Stimulated activated CD8-positive, alpha-beta memory T cell treated with anti-CD3 and anti-CD28 coated beads, Interleukin-7, amount 100 ng/mL, for 1 hour (primary cell): Measurements from ENCODE around the gene GTF2F2.

Source experiments
- DNase-seq, 2 donors: peaks; one replicate each; pipeline ENCODE4 v3.0.0-alpha.2; 2020; ENCODE audit warnings: low read depth in 2 of 2

The GTF2F2 gene, protein sequence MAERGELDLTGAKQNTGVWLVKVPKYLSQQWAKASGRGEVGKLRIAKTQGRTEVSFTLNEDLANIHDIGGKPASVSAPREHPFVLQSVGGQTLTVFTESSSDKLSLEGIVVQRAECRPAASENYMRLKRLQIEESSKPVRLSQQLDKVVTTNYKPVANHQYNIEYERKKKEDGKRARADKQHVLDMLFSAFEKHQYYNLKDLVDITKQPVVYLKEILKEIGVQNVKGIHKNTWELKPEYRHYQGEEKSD

DNA sequence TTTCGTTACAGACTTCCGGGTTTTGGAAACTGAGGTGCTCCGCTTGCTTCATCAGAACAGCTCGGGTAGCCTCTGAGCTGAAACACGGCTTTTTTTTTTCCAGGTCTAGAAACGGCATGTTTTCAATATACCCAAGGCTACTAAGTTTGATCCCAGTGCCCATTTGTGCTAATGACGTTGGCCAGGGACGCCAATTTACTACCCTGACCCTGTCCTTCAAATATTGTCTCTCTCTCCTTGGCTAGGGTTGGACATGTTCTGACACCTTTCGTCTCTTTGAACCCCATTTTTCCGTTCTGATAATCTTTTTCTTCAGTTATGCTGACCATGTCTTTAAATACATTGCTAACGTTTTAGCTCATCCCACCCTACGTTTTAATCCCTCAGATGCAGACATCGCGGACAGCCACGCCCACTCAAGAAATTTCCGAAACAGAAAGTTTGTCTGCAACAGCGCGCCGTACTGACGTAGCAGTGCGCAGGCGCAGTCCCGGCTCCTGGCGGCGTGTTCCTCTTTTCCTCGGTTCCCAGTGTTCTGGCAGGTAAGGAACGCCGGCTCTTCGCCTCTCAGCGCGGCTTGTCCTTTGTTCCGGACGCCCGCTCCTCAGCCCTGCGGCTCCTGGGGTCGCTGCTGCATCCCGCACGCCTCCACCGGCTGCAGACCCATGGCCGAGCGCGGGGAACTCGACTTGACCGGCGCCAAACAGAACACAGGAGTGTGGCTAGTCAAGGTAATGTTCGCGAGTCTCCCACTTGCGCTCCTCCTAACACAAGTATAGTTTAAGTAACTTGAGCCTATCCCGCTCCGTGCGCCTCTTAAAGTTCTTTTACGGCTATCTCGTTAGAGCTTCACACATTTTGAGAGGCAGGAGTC, at the start of gene GTF2F2:
Gene GTF2F2 (plus strand): TSS at position 520 of the 874 bp plus-strand sequence. CDS start 146 bp downstream, at position 666.
- peak; percentile 76 to 85 for DNase-seq

DNA sequence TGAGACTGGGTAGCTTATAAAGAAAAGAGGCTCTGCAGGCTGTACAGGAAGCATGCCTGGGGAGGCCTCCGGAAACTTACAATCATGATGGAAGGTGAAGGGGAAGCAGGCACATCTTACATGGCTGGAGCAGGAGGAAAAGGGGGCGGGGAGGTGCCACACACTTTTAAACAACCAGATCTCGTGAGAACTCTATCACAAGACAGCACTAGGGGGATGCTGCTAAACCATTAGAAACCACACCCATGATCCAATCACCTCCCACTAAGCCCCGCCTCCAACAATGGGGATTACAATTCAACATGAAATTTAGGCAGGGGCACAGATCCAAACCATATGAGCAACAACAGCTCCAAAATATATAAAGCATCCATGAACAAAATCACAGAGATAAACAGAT, 46.5 kb upstream of the GTF2F2 start:
- DNase-seq = no peak

DNA sequence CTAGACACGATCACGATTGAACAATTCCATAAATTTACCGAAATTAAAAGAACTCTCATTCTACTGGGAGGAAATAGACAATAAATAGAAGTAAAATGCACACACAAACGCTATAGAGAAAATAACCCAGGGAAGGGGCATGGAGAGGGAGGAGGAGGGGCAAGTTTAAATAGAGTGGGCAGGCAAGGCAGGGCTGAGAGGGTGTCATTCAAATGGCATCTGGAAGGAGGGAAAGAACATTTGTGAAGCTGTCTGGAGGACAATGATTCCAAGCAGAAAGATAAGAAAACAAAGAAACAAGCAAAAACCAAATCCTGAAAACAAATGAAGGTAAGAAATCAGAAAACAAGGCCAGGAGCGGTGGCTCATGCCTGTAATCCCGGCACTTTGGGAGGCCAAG, 45.6 kb upstream of the GTF2F2 start:
- no peak for DNase-seq

DNA sequence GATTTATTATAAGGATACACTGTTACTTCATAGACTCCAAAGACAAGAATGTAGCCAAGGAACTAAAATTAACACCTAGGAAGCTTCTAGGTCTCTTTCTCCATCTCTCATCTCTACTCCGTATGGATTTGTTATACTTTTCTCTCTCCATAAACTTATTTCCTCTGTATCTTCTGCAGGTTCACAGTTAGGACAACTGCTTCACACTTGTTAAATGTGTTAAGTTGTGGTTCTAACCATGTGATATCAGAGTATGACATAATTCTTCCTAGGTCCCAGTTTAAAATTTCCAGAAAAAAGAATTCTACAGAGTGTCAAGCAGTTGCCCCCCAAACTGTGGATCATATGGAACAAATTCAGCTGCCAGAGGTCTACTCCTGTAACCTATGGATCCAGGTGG, 42.3 kb upstream of the GTF2F2 start:
- DNase-seq = no peak

DNA sequence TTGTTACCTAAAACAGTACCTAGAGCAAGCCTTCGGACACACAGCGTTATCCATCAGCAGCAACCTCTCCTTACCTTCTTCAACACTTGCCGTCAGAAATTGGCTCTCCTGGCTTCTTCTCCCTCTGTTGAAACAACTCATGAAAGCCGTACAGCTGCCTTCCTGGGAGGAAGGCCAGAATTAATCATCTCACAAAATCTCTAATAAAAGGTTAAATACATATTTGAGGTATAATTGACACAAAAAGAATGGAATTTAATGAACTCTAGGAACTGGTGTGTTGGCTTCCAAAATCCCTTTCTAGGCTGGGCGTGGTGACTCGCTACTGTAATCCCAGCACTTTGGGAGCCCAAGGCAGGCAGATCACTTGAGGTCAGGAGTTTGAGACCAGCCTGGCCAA, 37.3 kb upstream of the GTF2F2 start:
- no peak for DNase-seq

DNA sequence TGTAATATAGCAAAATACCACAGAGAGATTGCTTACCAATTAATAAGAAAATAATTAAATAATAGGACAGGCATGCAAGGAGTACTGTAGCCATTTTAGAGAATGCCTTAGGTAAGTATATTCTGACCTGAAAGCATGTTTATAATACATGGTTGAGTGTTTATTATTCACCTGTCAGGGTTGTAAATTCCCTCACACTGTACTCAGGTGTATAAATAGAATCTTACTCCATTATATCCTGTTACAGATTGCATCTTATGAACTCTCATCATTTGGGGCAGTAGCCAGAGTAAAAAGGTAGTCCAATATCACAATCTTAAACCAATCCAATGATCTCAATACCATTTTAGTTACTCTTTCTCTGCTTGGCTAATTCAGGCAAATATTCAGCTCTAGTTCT, 35.8 kb upstream of the GTF2F2 start:
- DNase-seq = no peak

DNA sequence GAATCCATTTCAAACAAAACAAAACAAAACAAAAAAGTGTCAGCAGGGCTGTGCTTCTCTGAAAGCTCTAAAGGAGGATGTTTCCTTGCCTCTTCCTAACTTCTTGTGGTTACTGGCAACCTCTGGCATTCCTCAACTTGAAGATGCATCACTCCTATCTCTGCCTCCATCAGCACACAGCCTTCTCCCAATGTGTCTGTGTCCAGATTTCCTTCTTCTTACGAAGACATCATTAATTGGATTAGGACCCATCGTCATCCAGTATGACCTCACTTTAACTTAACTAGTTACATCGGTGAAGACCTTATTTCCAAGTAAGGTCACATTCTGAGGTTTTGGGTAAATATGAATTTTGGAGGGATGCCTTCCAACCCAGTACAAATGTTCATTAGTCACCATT, 33.8 kb upstream of the GTF2F2 start:
- no peak for DNase-seq

DNA sequence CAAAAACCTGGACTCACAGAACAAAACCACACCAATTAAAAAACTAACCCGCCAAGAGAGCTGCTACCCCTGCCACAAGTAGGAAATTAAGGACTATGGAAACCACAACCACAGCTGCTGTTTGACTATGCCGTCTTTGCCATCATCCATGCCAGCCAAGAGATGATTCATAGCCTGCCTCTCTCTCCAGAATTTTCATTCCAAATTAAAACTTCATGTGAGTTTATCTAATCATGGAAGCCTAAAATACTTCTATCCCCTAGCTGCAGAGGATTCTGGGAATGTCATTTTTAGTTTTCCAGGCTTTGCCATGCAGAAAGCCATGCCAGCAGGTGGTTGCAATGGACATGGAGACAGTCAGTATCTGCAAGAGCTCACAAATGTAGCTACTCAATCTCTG, 27.6 kb upstream of the GTF2F2 start:
- DNase-seq = no peak

DNA sequence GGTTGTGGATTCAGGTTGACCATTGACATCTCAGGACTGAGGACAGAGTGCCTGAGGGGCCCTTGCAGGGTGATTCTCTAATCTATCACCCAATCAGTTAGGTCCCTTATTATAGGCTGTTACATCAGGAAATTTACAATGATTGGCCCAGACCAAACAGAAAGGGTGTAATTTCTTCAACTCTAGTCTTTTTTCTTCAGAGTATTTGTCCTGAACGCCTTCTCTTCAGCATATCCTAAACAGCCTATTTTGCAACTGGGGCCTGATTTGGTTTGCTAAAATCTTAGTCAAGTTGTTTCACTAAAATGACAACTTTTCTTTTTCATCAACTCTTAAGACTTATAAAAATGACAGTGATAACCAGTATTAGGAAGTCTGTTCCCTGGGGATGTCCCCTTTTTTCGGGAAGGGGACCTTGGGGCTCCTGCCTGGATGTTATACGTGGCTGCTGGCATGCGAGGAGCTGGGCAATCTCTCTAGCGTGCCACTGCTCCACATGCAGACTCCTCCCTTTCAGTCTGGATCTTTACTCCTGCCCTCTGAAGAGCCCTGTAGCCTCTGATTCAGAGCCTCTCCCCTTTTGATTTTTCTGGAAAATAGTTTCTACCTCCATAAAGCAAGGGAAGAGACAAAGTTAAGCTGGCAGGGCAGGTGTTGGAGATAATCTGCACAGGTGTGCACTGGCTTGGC, 19.6 kb upstream of the GTF2F2 start:
- no peak for DNase-seq

DNA sequence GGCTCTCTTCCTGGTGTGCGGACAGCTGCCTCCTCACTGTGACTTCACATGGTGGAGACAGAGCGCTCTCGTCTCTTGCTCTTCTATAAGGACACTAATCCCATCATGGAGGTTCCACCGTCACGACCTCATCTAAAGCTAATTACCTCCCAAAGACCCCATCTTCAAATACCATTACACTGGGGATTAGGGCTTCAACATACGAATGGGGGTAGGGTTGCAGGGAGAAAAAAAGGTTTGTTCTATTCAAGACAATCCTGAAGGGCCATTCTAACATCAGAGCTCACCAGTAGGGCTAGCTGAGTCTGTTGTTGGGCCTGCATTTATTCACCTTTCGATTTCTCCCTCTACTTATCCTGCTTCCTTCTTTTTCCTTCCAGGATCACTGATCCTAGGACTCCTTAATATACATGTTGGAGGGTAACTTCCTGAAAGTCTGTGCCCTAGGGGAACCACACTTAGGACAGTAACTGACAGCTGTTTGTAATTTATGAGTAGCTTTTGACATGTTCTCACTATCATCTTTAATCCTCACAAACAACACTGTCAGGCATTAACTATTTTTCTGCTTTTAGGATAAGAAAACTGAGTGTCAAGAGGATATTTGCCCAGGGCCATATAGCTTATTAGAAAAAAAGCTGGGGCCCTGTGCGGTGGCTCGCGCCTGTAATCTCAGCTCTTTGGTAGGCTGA, 18.8 kb upstream of the GTF2F2 start:
- no peak for DNase-seq

DNA sequence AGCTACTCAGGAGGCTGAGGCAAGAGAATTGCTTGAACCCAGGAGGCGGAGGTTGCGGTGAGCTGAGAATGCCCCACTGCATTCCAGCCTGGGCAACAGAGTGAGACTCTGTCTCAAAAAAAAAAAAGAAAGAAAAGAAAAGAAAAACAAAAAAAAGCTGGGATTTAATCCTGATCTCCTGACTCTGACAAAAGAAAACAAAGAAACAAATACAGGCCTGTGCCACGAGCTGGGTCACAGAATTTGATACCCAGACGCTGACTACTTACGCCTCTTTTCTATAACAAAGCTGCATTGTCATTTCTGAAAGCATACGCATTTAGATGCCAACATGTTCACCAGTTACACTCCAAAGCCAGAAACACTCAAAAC, 18.2 kb upstream of the GTF2F2 start:
- DNase-seq = no peak

DNA sequence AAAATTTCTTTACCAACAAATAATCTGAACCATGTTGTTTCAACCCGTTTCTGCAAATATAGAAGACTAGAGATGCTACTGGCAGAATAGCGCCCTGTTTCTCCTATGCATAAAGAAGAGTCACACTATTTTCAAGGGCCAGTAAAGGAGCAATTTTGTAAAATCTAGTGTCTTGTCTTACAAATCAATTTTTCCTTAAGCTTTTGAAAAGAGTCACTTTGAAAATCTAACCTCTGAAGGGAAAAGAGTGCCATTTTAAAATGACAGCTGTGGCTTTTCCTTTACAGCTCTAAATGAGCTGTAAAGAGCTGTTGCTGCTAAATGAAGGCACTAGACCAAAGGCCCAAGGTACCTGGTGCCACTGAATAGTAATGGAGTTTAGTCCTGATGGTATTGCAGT, 16.9 kb upstream of the GTF2F2 start:
- DNase-seq = no peak

DNA sequence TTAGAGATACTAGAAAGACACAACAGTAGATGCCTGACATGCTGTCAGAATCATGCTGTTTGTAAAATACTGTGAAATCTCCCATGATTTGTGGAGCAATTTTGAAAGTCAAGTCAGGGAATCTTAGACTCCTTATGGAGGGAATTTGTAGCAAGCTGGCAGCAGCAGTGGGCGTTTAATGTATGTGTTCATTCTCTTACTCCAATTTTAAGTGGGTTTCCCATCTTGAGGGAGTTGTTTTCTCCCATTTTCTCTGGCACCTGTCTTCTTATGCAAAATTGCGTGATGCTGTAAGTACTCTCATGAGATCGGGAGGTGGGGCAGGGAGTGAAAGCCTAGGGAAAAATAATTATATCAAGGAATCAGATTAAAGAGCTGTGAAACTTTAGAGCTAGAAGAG, 16.0 kb upstream of the GTF2F2 start:
- no peak for DNase-seq

DNA sequence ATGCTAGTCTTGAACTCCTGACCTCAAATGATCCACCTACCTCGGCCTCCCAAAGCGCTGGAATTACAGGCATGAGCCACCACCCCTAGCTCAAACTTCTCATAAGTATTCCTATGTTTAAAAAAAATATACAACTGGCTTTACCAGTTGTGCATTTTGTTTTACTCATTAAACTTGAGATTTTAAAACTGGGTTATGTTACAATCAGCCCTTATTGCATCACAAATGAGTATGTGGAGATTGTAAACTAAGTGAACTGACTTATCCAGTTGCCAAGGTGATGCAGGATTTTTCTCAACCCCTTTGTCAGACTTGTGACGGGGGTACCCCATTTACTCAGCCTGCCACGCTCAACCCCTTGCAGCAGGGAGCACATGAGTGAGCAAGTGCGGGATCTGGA, 14.4 kb upstream of the GTF2F2 start:
- DNase-seq = no peak

DNA sequence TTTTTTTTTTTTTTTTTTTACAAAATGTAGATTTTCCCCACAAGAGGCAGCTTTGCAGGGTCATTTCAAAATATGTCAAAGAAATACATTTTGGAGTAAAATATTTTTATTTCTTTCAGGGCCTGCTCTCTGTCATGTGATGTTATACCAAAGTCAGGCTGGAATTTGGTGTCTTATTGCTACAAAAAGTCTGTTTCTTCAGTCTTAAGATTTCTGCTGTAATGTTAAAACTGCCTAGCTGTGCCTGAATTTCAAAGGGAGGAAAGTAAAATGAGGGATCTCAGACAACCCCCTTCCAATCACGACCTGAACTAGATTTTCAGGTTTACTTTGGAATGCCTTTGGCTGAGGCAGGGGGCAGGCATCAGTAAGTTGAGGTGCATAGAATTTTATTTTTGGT, 12.8 kb upstream of the GTF2F2 start:
- no peak for DNase-seq

DNA sequence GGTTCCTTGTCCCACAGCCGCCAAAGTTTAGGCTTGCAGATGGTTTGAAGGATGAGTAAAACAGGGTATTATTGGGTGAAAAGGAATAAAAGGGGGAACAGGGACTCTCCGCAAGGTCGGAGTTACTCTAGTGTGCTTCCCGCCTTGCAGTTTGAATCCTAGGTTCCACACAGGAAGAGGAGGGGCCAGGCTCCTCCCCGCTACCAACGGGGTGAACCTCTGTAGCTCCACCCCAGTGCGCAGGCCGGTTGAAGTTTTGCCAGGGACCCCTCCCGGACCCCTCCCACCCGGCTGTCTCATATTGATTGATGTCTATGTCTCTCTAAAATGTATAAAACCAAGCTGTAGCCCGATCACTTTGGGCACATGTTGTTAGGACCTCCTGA, 11.6 kb upstream of the GTF2F2 start:
- DNase-seq = no peak

DNA sequence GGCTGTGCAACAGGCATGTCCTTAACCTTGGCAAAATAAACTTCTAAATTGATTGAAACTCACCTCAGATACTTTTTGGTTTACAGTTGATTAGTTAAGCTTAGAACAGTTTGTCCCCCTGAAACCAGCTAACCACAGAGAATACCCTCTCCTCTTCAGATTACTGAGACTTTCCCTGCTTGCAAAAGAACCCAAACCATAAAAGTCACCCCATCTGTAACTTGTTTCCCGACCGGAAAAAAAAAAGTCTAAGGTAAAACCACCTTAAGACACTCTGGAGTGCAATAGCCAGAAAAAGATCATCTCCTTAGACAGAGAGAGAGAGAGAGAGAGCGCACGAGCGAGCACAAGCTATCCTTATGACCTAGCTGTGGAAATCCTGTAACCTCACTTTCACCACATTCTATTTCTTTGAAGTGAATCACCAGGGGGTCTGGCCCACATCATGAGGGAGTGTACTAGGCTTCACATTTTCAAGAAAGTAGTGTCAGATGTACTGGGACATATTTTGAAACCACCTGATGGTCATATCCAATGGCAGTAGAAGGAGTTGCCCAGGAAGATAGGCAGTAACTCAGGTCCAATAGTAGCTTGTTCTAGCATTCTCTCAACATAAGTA, 11.1 kb upstream of the GTF2F2 start:
- no peak for DNase-seq

DNA sequence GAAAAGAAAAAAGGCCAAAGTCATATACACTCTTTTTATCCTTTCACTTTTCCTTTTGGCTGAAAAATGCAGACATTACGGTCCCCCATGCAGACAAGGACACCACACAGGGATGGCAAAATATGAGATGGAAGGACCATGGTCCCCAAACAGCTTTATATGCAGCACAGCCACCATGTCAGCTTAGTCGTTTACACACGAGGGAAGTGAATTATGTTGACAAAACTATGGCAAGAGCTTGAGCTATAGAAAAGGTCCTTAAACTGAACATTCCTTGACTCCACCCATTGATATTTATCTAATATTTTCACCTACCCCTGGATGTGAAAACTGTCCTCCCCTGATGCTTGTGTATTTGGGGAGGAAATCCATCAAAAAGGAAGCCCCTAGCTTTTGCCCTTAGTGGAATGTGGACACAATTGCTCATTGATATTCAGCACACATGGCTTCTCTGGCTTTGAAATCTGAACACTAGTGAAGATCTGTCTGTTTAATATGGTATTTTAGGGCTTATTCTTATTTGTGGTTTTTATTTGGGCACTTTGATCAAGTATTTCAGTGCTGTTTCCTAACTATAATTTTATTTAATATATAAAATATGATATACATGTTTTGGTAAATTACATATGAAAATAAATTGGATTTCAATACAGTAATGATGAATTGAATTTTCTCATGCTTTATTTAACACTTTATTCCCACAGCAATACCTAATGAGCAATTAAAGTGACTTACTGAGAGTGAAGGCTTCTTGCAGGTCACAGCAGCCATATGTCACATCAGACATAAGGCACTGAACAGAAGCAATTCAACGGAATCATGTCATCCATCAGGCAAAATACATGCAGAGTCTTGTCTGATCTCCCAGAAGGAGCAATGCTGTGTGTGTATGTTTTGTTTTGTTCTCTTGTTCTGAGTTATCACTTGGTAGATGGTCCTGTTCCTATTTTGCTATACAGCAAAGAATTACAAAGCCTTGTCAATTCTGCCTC, 6.8 kb upstream of the GTF2F2 start:
- no peak for DNase-seq

DNA sequence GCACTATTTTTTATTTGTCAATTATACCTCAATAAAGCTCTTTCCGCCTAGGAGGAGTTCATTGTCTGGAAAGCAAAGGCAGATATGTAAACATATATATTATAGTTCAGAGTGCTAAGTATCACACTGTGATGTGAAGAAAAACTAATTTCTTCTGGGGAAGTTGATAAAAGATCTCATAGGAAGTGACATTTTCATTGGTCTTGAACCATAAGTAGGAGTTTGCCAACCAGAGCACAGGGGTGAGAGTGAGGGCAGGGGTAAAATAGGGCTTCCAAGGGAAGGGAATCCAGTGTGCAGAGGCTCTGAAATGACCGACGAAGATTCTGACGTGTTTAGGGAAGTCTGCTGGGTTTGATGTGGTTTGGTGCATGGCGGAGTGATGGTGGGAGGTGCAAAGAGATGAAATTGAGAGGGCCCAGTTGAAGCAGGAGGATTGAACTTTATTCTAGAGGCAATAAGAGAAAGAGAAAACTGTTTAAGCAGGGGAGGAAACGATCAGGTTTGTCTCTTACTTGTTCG, 780 bp upstream of the GTF2F2 start:
- peak; percentile 22 to 30 for DNase-seq
